Activated naive CD8-positive, alpha-beta T cell treated with anti-CD3 and anti-CD28 coated beads for 36 hours (primary cell): ENCODE data around the gene ITPKA. TPM values are rescaled to one million over a fixed set of nuclear protein-coding genes. Genes with fewer than 3 reads are reported as not detected.

Experiments
- DNase-seq: peaks from one replicate; pipeline ENCODE4 v3.0.0; 2021
- H3K27ac Mint-ChIP-seq: one replicate; pipeline ENCODE4 v1.8.0; 2022; ENCODE audit warnings: mild to moderate bottlenecking, moderate library complexity, mixed read lengths
- H3K27me3 Mint-ChIP-seq: one replicate; pipeline ENCODE4 v1.8.0; 2022; ENCODE audit warnings: mild to moderate bottlenecking, mixed read lengths
- H3K36me3 Mint-ChIP-seq: one replicate; pipeline ENCODE4 v1.8.0; 2021; ENCODE audit warnings: mild to moderate bottlenecking, mixed read lengths
- H3K4me1 Mint-ChIP-seq: one replicate; pipeline ENCODE4 v1.8.0; 2021; ENCODE audit warnings: mixed read lengths
- H3K4me3 Mint-ChIP-seq: one replicate; pipeline ENCODE4 v1.8.0; 2022; ENCODE audit warnings: mild to moderate bottlenecking, moderate library complexity, mixed read lengths
- H3K9me3 Mint-ChIP-seq: one replicate; pipeline ENCODE4 v1.8.0; 2022; ENCODE audit warnings: mixed read lengths
- total RNA-seq, 2 experiments: library from RNA; stranded (reverse); gene quantifications; one replicate each; pipeline ENCODE4 v1.2.3, GENCODE V29; 2021

The ITPKA gene
- total RNA-seq, 2 experiments from 2014 or later, result 1.3 to 1.6 TPM

- no peak overlapping the region for H3K27ac Mint-ChIP-seq
- H3K4me1 Mint-ChIP-seq, result peaks cover 2% of the 10 kb centered on the region
- no peak for DNase-seq
Observed at GRCh38 chr15:41550066-41550775, 56.5 kb downstream of the ITPKA start.

More at GRCh38 chr15:41550066-41550775, 56.5 kb downstream of the ITPKA start:
- H3K4me3 Mint-ChIP-seq, result no peak overlapping the region
- no peaks in the 10 kb centered on the region for H3K27me3 Mint-ChIP-seq
- H3K36me3 Mint-ChIP-seq, result no peaks in the 10 kb centered on the region
- no peaks in the 10 kb centered on the region for H3K9me3 Mint-ChIP-seq

Other genes with a start within 250 kb of the ITPKA start
- gene OIP5, start 161.3 kb upstream of the ITPKA start, total RNA-seq, result 10 to 100 TPM; 21.6 to 23.0 TPM
- gene NUSAP1, start 161.0 kb upstream of the ITPKA start, total RNA-seq, result 100 to 1,000 TPM; 155 to 165 TPM
- 10 to 100 TPM; 15.3 to 15.7 TPM for gene NDUFAF1, start 91.4 kb upstream of the ITPKA start, total RNA-seq
- gene RTF1, start 76.8 kb upstream of the ITPKA start, total RNA-seq, result 10 to 100 TPM; 26.8 to 30.3 TPM
- gene LTK, start 20.0 kb downstream of the ITPKA start, total RNA-seq, result under 1 TPM in 1 of 2 experiments, not detected in 1; 0.16 TPM
- 10 to 100 TPM; 57.3 to 61.1 TPM for gene RPAP1, start 50.4 kb downstream of the ITPKA start, total RNA-seq
- 1 to 10 TPM; 1.1 to 1.3 TPM for gene TYRO3, start 65.3 kb downstream of the ITPKA start, total RNA-seq
- gene MGA, start 166.5 kb downstream of the ITPKA start, total RNA-seq, result 10 to 100 TPM; 30.5 to 32.0 TPM